GM21825 (cell line): ENCODE results near the gene ALG12.

Experiments used
- ATAC-seq: cut with Tn5 transposase; IDR thresholded peaks from one replicate; pipeline ENCODE4 v1.9.1; 2021; ENCODE audit warnings: mild to moderate bottlenecking, moderate library complexity; ENCODE audit not compliant: unreplicated experiment

ALG12 gene

DNA sequence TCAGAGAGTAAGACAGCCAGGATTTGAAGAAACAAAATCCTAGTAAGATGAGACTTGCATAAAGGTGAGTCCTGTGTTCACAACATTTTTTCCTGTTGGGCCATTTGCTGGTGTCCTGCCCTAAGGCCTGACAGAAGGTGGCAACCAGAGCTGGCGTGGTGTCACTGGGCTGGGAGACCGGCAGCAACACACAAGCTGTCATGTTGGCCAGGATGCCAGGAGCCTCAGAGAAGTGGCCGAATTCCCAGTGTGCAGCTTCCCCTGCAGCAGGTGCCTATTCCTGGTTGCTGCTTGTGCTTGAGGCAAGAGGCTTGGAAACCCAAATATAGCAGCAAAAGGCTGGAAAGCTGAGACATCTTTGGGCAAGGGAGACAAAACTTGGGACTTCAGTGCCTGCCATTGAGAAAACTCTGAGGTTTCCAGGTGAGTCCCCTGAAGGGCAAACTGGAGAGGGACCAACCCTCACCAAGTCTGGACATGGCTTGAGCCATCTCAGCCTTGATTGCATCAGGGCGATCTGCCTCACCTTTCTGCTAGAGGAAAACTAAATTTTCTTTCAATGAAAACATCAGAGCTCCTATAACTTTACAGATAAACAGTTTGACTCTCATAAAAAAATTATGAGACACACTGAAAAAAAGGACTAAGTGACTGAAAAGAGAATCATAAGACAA, 25.9 kb downstream of the ALG12 start:
- no peak for ATAC-seq

DNA sequence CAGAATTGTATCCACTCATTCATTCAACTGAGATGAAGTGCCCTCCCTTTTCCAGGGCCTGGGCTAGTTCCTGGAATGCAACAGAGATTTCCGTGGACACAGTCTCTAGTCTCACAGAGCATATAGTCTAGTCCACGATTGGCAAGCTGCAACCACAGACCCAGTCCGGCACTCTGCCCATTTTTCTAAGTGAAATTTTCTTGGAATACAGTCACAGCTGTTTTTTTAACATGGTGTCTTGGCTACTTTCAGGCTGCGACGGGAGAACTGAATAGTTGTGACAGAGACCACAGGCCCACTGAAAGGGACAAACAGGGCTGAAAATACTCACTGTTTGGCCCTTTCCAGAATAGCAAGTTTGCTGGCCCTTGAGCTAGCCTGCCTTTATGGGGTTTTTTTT, 29.2 kb downstream of the ALG12 start:
- ATAC-seq: no peak

DNA sequence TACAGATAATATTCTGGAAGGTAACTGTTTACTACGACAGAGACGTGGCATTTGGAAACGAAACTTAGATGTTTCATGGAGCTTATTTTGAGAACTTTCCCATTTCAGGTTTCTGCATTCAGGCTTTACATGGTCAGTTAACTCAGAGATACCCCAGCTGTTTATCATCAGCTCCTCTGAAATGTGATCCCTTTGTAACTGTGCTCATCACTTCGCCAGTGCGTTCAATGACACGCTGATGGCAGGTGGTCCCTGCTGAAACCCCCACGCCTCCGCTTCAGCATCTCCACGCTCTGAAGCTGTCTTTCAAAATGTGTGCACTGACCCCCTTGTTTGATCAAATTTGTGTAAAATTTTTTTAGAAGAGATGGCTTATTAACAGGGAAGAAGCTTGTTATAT, 30.5 kb downstream of the ALG12 start:
- ATAC-seq: no peak

DNA sequence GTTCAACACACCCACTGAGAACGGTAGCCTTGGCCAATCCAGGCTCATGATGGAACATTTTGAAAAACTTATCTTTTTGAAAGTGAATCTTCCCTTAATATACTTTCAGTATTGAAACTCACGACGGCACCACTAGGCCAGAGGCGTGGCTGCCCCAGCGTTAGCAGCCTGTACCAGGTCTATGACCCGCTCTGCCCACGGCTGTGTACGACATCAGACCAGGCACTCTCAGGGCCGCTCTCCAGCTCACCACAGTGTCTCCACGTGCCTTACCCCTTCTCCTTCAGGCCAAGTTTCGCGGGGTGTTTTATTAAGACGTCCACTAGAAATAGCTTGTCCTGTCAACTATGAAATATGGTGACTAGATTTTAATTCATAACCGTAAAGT, 31.2 kb downstream of the ALG12 start:
- ATAC-seq: no peak

DNA sequence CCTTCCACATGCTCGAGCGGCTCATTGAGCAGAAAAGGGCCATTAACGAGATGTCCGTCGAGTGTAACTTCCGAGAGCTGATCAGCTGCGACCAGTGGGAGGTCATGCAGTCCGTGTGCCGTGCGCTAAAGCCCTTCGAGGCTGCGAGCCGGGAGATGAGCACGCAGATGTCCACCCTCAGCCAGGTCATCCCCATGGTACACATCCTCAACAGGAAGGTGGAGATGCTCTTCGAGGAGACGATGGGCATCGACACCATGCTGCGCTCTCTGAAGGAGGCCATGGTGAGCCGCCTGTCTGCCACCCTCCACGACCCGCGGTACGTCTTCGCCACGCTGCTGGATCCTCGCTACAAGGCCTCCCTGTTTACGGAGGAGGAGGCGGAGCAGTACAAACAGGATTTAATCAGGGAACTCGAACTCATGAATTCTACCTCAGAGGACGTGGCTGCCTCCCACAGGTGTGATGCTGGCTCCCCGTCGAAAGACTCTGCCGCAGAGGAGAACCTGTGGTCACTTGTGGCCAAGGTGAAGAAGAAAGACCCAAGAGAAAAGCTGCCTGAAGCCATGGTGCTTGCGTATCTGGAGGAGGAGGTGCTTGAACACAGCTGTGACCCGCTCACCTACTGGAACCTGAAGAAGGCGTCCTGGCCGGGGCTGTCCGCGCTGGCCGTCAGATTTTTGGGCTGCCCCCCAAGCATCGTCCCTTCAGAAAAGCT, 31.7 kb downstream of the ALG12 start:
- ATAC-seq: no peak

DNA sequence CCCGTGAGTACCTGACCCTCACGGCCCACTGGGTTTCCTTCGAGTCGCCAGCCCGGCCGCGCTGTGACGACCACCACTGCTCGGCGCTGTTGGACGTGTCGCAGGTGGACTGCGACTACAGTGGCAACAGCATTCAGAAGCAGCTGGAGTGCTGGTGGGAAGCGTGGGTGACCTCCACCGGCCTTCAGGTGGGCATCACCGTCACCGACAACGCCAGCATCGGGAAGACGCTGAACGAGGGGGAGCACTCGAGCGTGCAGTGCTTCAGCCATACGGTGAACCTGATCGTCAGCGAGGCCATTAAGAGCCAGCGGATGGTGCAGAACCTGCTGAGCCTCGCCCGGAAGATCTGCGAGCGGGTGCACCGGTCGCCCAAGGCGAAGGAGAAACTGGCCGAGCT, 32.4 kb downstream of the ALG12 start:
- no peak for ATAC-seq

DNA sequence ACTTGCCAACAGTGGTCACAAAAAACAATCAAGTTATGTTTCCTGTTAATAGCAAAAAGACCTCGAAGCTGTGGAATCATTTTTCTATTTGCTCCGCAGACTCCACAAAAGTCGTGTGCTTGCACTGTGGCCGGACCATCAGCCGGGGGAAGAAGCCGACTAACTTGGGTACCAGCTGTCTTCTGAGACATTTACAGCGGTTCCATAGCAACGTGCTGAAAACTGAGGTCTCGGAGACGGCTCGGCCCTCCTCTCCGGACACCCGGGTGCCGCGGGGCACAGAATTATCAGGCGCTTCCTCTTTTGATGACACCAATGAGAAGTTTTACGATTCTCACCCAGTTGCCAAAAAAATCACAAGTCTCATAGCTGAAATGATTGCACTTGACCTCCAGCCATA, 33.0 kb downstream of the ALG12 start:
- no peak for ATAC-seq

DNA sequence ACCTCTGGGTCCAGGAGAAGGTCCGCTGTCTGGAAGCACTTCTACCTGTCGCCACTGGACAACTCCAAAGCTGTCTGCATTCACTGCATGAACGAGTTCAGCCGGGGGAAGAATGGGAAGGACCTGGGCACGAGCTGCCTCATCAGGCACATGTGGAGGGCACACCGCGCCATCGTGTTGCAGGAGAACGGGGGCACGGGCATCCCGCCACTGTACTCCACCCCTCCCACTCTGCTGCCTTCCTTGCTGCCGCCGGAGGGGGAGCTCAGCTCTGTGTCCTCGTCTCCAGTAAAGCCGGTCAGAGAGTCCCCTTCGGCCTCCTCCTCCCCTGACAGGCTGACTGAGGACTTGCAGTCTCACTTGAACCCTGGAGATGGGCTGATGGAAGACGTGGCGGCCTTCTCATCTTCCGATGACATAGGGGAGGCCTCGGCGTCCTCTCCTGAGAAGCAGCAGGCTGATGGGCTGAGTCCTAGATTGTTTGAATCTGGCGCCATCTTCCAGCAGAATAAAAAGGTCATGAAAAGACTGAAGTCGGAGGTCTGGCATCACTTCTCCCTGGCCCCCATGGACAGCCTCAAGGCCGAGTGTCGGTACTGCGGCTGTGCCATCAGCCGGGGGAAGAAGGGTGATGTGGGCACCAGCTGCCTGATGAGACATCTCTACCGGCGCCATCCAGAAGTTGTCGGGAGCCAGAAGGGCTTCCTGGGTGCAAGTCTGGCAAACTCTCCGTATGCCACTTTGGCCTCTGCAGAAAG, 33.6 kb downstream of the ALG12 start:
- ATAC-seq: no peak

DNA sequence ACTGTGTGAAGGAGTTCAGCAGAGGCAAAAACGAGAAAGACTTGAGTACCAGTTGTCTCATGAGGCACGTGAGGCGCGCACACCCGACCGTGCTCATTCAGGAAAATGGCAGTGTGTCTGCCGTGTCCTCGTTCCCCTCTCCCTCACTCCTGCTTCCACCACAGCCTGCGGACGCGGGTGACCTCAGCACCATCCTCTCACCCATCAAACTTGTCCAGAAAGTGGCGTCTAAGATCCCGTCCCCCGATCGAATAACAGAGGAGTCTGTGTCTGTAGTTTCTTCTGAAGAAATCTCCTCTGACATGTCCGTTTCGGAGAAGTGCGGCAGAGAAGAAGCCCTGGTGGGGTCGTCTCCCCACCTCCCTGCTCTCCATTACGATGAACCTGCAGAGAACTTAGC, 34.2 kb downstream of the ALG12 start:
- no peak for ATAC-seq

DNA sequence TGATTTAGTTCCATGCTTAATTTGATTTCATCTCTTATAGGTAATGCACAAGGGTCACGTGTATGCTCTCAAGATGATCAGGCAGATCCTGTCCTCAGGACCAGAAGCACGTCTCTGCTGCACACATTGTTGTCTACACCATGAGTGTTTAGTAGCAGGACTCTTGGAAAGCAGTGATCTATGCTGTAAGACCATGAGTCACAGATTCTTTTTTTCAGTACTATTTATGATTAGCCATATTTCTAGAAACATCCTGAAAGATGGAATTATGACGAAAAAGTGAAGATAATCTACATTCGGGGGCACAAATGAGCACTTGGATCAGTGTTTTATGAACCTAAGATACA, 35.0 kb downstream of the ALG12 start:
- ATAC-seq: no peak

DNA sequence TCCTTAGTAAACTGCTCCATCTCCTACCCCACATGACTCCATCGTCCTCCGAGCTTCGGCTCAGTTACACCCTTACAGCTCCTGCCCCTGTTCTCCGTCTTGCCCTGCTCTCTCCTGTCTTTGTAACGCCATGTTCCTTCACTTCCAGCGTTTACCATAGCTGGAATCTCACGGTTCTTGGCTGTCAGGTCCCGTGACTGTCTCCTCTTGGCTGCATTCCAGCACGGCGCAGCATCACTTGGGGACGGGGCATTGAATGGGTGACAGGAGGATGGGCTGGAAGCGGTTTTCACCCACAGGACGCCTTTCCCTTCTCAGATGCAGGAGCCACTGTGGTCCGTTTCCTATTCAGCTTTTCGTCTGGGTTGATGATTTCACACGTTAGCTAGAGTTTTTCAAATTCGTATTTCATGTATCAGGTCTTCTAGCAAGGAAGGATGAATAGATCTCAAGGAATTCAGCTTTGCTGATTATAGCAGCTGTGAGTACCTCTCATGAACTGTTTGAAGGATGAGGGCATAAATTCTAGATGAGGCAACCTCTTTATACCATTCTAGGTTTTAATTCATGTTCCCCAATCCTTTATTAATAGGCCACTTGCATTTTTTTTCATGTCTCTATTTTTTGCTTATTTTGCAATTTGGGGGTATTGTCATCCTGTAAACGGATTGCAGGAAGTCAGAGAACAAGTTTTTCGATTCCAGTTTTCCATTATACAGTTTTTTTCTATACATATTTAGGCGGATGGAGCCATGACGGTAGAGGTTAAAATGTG, 35.5 kb downstream of the ALG12 start:
- no peak for ATAC-seq

DNA sequence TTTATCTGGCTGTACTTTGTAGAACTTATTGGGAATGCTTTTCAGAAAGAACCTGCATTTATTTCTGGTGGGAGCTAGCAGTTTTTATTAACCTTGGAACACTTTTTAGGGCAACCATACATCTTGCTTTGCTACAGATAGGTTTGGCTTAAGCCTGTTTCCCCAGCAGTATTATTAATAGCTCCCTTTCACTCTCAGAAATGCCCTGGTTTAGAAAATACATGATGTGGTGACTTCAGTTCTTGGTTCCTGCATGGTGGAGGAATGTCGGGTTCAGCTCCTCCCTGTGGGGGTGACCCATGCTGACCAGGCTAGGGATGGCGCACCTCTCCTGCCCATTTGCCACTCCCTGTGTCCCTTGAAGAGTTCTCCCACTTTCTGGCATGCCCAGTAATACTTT, 36.4 kb downstream of the ALG12 start:
- no peak for ATAC-seq

DNA sequence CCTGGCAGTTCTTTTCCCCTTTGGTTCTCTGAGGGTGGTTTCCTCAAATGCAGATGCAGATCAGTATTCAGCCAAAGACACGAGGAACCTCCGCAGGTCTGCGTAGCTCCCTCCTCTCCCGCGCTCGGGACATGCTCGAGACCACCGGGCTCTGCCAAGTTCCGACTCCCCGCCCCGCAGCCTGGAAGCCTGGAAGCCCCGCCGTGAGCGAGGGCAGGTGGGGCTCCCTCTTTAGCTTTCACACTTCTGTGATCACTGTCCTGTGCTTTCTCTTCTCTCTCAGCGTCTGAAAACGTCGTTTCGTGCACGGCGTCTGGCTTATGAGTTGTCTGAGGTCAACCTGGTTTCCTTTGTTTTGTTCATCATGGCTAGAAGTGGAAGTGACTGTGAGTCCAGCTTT, 38.0 kb downstream of the ALG12 start:
- no peak for ATAC-seq

DNA sequence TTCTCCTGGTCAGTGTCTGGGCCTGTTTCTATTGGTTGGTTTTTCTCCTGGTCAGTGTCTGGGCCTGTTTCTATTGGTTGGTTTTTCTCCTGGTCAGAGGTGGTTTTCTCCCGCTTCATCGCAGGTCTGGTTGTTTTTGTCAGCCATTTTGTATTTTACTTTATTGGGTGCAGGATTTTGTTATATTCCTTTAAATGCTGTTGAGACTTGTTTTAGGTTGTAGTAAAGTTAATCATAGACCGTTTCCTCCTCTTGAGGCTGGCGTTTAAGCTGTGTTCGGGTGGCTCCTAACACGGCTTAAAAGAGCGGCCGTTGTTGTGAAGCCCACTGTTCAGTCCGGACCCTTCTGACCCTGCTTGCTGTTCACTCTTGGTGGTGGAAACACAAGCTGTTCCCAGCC, 38.4 kb downstream of the ALG12 start:
- no peak for ATAC-seq

DNA sequence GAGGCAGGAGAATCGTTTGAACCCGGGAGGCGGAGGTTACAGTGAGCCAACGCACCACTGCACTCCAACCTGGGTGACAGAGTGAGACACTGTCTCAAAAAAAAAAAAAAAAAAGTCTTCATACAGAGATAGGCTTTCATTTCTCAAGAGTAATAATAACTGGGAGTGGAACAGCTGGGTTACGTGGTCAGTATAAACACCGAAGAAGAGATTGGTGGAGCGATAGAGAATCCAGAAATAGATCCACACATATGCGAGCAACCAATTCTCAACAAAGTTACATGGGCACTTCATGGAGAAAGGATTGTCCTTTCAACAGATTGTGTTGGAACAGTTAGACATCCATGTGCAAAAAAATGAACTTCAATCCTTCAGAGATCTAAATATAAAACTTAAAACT, 40.0 kb downstream of the ALG12 start:
- no peak for ATAC-seq

DNA sequence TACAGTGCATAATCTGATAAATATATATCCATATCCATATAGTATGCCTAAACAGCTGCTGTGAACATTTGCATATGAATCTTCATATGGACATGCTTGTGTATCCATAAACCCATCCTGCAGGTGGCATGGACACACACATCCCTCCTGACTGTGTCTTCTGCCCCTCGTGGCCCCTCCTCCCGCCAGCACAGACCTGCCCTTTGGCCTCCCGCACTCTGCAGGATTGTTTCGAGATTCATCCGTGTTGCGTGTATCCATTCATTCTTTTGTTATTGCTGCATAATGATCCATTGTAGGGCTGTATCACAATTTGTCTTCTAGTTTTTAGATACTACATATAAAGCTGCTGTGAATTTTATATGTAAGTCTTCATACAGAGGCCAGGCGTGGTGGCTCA, 40.6 kb downstream of the ALG12 start:
- no peak for ATAC-seq

DNA sequence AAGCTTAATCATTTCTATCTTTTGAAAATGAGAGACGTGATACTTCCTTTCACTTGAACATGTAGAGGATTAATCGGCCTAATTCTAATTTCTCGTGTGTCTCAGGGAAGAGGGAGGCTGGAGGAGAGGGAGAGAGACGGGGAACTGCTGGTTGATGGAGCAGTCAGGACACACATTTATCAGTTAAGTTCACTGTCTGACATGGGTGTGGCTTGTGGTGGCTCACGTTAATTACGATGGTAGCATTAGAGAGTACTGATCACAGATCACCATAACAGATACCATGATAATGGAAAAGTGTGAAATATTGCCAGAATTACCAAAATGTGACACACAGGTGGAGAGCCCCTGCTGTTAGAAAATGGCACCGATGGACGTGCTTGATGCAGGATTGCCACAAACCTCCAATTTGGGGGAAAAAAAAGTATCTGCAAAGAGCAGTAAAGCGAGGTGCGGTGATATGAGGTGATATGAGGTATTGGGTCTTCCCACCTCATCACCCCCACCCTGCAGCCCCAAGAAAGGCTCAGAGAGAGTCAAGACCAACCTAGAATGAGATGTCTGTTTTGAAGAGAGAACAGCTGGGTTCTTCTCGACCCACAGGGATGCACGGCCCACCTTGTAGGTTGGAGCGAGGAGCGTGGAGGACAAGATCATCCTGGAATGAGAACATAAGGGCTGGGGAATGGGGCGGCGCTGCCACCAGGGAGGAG, 44.9 kb downstream of the ALG12 start:
- no peak for ATAC-seq

DNA sequence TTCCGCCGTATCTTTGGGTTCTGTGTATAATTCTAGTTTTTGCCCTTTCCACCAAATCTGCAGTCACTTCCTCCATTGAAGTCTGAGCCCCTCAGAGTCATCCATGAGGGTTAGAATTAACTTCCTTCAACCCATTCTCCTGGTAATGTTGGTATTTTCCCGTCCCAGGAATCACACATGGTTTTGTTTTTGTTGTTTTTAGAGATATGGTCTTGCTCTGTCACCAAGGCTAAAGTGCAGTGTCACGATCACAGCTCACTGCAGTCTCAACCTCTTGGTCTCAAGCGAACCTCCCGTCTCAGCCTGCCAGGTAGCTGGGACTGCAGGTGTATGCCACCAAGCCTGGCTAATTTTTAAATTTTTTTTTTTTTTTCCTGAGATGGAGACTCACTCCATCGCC, 45.9 kb downstream of the ALG12 start:
- ATAC-seq: no peak

DNA sequence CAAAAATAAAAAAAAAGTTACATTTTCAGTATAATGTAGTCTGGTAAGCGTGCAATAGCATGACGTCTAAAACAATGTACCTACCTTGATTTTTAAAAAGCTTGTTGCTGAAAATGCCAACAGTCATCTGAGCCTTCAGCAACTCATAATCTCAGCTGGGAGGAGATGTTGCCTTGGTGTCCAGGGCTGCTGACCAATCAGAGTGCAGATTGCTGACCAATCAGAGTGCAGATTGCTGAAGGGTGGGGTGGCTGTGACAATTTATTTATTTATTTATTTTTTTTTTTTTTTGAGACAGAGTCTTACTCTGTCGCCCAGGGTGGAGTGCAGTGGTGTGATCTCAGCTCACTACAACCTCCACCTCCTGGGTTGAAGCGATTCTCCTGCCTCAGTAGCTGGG, 46.8 kb downstream of the ALG12 start:
- ATAC-seq: no peak

DNA sequence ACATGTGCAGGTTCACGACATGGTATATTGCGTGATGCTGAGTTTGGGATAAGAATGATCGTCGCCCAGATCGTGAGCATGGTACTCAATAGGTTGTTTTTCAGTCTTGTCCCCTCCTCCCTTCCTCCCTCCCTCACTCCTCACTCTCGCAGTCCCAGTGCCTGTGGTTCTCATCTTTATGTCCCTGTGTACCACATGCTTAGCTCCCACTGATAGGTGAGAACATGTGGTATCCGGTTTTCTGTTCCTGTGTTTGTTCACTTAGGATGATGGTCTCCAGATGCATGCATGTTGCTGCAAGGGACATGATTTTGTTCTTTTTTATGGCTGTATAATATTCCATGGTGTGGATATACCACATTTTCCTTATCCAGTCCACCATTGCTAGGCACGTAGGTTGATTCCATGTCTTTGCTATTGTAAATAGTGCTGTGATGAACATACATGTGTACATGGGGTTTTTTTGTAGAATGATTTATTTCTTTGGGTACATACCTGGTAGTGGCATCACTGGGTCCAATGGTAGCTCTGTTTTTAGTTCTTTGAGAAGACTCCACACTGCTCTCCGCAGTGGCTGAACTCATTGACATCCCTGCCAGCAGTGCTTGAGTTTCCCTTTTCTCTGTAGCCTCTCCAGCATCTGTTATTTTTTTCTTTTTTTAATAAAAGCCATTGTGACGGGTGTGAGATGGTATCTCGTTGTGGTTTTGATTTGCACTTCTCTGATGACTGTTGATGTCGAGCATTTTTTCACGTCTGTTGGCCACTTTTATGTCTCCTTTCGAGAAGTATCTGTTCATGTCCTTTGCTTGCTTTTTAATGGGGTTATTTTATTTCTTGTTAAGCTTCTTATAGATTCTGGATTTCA, 48.2 kb downstream of the ALG12 start:
- ATAC-seq: no peak
